Measurements from ENCODE around the gene IFT43. TPM values are rescaled to one million over a fixed set of nuclear protein-coding genes. Genes with fewer than 3 reads are reported as not detected.

Gene IFT43
- total and polyA plus RNA-seq, 2 donors (not counting 1 experiment from before 2014, with no cell fraction given): 35.2 to 54.9 TPM

DNA sequence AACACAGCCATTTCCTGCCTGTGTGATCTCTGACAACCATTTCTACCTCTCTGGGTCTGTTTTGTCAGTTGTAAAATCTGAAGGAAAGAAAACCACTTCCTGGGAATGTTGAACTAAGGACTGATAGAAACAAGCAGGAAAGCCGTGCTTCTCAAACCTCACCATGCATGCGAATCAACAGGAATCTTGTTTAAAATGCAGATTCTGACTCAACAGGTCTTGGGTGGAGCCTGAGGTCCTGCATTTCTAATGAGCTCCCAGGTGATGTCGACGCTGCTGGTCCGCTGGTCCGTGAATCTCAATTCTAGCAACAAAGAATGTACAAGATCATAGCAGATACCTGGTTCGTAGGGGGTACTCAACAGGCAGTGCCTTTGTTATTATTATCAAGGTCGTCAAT is 128.1 kb downstream of the IFT43 start:
- H4K20me1 ChIP-seq (ENCODE audit: control insufficient read depth, extremely low read depth, insufficient read depth, low read length): no peaks in the 10 kb centered on the region
- H3K4me2 ChIP-seq (ENCODE audit: extremely low read depth, insufficient read depth, low read length): no peak overlapping the region
- H3K4me1 ChIP-seq (ENCODE audit: control insufficient read depth, extremely low read depth, insufficient read depth, low read length): no peaks in the 10 kb centered on the region
- no peaks in the 10 kb centered on the region for H3K79me2 ChIP-seq (ENCODE audit: control insufficient read depth, insufficient read depth, low read length)
- no peak overlapping the region for H3K9ac ChIP-seq (ENCODE audit: insufficient read depth, low read length)
- DNase-seq (ENCODE audit: low read depth in 2 of 2): no peak
- no peak overlapping the region for H3K27ac ChIP-seq (ENCODE audit: insufficient read depth, low read length)
- H3K36me3 ChIP-seq (ENCODE audit: control insufficient read depth, insufficient read depth, low read length): no peaks in the 10 kb centered on the region
- H3K4me3 ChIP-seq (replicated peaks in 1 of 4; ENCODE audit: control extremely low read depth in 1 of 4, insufficient read depth in 1 of 4, low read depth in 3 of 4, low read length in 4 of 4): no peak overlapping the region
- H2AFZ ChIP-seq (ENCODE audit: low read length): no peak overlapping the region
- no peaks in the 10 kb centered on the region for H3K9me3 ChIP-seq (ENCODE audit: control insufficient read depth, insufficient read depth, low read depth, low read length)
- no peak for TF ChIP-seq EZH2 (IDR thresholded peaks at IDR 0.05; ENCODE audit: low read length, missing control alignments)
- TF ChIP-seq, protein P1, sequence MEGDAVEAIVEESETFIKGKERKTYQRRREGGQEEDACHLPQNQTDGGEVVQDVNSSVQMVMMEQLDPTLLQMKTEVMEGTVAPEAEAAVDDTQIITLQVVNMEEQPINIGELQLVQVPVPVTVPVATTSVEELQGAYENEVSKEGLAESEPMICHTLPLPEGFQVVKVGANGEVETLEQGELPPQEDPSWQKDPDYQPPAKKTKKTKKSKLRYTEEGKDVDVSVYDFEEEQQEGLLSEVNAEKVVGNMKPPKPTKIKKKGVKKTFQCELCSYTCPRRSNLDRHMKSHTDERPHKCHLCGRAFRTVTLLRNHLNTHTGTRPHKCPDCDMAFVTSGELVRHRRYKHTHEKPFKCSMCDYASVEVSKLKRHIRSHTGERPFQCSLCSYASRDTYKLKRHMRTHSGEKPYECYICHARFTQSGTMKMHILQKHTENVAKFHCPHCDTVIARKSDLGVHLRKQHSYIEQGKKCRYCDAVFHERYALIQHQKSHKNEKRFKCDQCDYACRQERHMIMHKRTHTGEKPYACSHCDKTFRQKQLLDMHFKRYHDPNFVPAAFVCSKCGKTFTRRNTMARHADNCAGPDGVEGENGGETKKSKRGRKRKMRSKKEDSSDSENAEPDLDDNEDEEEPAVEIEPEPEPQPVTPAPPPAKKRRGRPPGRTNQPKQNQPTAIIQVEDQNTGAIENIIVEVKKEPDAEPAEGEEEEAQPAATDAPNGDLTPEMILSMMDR (conservative IDR thresholded peaks at IDR 0.05 in 1 of 2, IDR thresholded peaks at IDR 0.05 in 1 of 2; ENCODE audit: low read depth in 1 of 2, low read length in 2 of 2): no peak
- H3K27me3 ChIP-seq (ENCODE audit: control insufficient read depth, insufficient read depth, low read length): no peaks in the 10 kb centered on the region

DNA sequence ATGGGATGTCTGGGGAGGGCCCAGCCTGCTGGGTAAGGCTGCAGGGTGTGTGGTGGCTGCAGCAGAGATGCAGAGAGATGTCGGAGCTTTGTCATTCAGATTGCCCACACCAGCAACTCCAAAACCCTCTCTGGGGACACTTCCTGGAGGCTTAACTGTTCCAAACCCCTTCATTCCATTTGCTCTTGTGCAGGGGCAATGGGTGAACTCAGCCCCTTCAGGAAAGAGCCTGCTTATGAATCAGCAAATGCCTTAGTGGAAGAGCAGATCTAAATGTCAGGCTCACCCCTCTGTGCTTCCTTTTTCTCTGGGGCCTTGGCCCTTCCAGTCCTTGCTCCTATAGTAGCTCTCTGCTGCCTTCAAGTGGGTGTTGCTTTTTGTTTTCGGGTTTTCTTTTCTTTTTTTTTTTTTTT is 129.5 kb downstream of the IFT43 start:
- H3K27me3 ChIP-seq (ENCODE audit: control insufficient read depth, insufficient read depth, low read length): no peaks in the 10 kb centered on the region
- no peak overlapping the region for H3K4me2 ChIP-seq (ENCODE audit: extremely low read depth, insufficient read depth, low read length)
- TF ChIP-seq, protein P1 (conservative IDR thresholded peaks at IDR 0.05 in 1 of 2, IDR thresholded peaks at IDR 0.05 in 1 of 2; ENCODE audit: low read depth in 1 of 2, low read length in 2 of 2): peak in 1 of 2 donors; percentile 29
- TF ChIP-seq EZH2 (IDR thresholded peaks at IDR 0.05; ENCODE audit: low read length, missing control alignments): no peak
- H3K36me3 ChIP-seq (ENCODE audit: control insufficient read depth, insufficient read depth, low read length): no peaks in the 10 kb centered on the region
- DNase-seq (ENCODE audit: low read depth in 2 of 2): no peak
- H3K9ac ChIP-seq (ENCODE audit: insufficient read depth, low read length): no peak overlapping the region
- no peak overlapping the region for H3K27ac ChIP-seq (ENCODE audit: insufficient read depth, low read length)
- H3K4me3 ChIP-seq (replicated peaks in 1 of 4; ENCODE audit: control extremely low read depth in 1 of 4, insufficient read depth in 1 of 4, low read depth in 3 of 4, low read length in 4 of 4): no peak overlapping the region
- H3K4me1 ChIP-seq (ENCODE audit: control insufficient read depth, extremely low read depth, insufficient read depth, low read length): no peaks in the 10 kb centered on the region
- H3K79me2 ChIP-seq (ENCODE audit: control insufficient read depth, insufficient read depth, low read length): no peaks in the 10 kb centered on the region
- no peaks in the 10 kb centered on the region for H3K9me3 ChIP-seq (ENCODE audit: control insufficient read depth, insufficient read depth, low read depth, low read length)
- no peaks in the 10 kb centered on the region for H4K20me1 ChIP-seq (ENCODE audit: control insufficient read depth, extremely low read depth, insufficient read depth, low read length)
- H2AFZ ChIP-seq (ENCODE audit: low read length): no peak overlapping the region

DNA sequence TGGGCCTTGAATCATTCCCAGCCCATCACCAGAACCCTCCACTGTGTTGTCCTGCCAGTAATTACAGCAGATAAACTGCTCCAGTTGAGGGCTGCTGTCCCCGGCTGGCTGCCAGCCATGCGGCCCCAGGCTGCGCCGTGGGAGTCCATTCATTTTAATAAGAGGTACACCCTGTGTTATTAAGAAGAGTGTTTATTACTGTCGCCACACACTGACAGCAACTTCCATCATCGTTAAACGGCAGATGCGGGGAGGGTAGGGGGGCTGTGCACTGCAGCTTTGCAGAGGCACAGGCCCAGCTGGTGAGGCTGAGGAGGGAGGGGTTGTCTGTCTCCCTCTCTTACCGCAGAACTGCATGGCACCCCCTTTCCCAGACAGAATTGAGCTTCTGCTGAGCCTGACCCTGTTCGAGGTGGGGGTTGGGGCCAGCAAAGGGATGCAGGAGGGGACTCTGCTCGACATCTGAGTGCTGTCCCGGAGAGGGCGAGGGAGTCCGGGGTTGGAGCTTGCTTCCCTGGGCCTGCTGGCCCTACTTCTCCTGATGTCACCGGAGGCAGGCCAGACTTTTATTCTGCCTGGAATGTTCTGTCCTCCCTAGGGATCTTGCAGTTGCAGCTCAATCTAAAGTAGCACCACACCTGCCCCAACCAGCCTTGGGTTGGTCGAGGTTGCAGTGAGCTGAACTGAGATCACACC is 132.4 kb downstream of the IFT43 start:
- TF ChIP-seq EZH2 (IDR thresholded peaks at IDR 0.05; ENCODE audit: low read length, missing control alignments): no peak
- TF ChIP-seq, protein P1 (conservative IDR thresholded peaks at IDR 0.05 in 1 of 2, IDR thresholded peaks at IDR 0.05 in 1 of 2; ENCODE audit: low read depth in 1 of 2, low read length in 2 of 2): no peak
- no peaks in the 10 kb centered on the region for H4K20me1 ChIP-seq (ENCODE audit: control insufficient read depth, extremely low read depth, insufficient read depth, low read length)
- H3K4me3 ChIP-seq (replicated peaks in 1 of 4; ENCODE audit: control extremely low read depth in 1 of 4, insufficient read depth in 1 of 4, low read depth in 3 of 4, low read length in 4 of 4): no peak overlapping the region
- H3K4me2 ChIP-seq (ENCODE audit: extremely low read depth, insufficient read depth, low read length): no peak overlapping the region
- H3K27ac ChIP-seq (ENCODE audit: insufficient read depth, low read length): no peak overlapping the region
- DNase-seq (ENCODE audit: low read depth in 2 of 2): no peak
- no peaks in the 10 kb centered on the region for H3K4me1 ChIP-seq (ENCODE audit: control insufficient read depth, extremely low read depth, insufficient read depth, low read length)
- H3K79me2 ChIP-seq (ENCODE audit: control insufficient read depth, insufficient read depth, low read length): no peaks in the 10 kb centered on the region
- H3K9me3 ChIP-seq (ENCODE audit: control insufficient read depth, insufficient read depth, low read depth, low read length): no peaks in the 10 kb centered on the region
- no peak overlapping the region for H2AFZ ChIP-seq (ENCODE audit: low read length)
- no peaks in the 10 kb centered on the region for H3K27me3 ChIP-seq (ENCODE audit: control insufficient read depth, insufficient read depth, low read length)
- H3K36me3 ChIP-seq (ENCODE audit: control insufficient read depth, insufficient read depth, low read length): no peaks in the 10 kb centered on the region
- H3K9ac ChIP-seq (ENCODE audit: insufficient read depth, low read length): no peak overlapping the region

Measured in fibroblast of lung (primary cell).